Spleen (tissue), 11 donors: ENCODE results near the gene CCHCR1. TPM values are rescaled to one million over a fixed set of nuclear protein-coding genes. Genes with fewer than 3 reads are reported as not detected.
"Not testable (repeated sequence)": the region's sequence is repeated elsewhere in the genome, so short reads cannot be mapped to it uniquely, and the experiment has no call there.

Experiments used
- DNase-seq: peaks from one replicate; pipeline ENCODE4 v3.0.0-alpha.2; 2020
- H3K27ac ChIP-seq, 8 donors: fragments of 200-600 bp; sonication (generic) in 7 of 8; 1 replicate in 4 of 8; 2 replicates in 4 of 8; pipeline versions ENCODE4 v1.5.0 to v1.8.0; 2016 to 2021; ENCODE audit warnings: inconsistent platforms in 4 of 8, mild to moderate bottlenecking in 4 of 8, moderate library complexity in 1 of 8
- H3K27me3 ChIP-seq, 7 donors: fragments of 200-600 bp; sonication (generic) in 6 of 7; replicated peaks in 1 of 7; 1 replicate in 4 of 7; 2 replicates in 3 of 7; pipeline versions ENCODE4 v1.5.0 to v1.8.0; 2016 to 2021; ENCODE audit warnings: inconsistent platforms in 3 of 7, mild to moderate bottlenecking in 1 of 7
- H3K36me3 ChIP-seq, 6 donors: fragments of 200-600 bp; sonication (generic) in 5 of 6; 1 replicate in 4 of 6; 2 replicates in 2 of 6; pipeline versions ENCODE4 v1.5.0 to v1.8.0; 2016 to 2021; ENCODE audit warnings: inconsistent platforms in 2 of 6
- H3K4me1 ChIP-seq, 6 donors: fragments of 200-600 bp; sonication (generic) in 5 of 6; 1 replicate in 3 of 6; 2 replicates in 3 of 6; pipeline versions ENCODE4 v1.5.0 to v1.8.0; 2016 to 2021; ENCODE audit warnings: inconsistent platforms in 3 of 6
- H3K4me3 ChIP-seq, 8 donors: fragments of 200-600 bp; sonication (generic) in 7 of 8; 1 replicate in 4 of 8; 2 replicates in 4 of 8; pipeline versions ENCODE4 v1.5.0 to v1.8.0; 2016 to 2021; ENCODE audit warnings: inconsistent platforms in 4 of 8, mild to moderate bottlenecking in 4 of 8, moderate library complexity in 2 of 8
- H3K9me3 ChIP-seq, 8 donors: fragments of 200-600 bp; sonication (generic) in 7 of 8; 1 replicate in 4 of 8; 2 replicates in 4 of 8; pipeline versions ENCODE4 v1.5.0 to v1.8.0; 2016 to 2021; ENCODE audit warnings: inconsistent platforms in 4 of 8
- POLR2A ChIP-seq, 3 donors: fragments of 450-650 bp; IDR thresholded peaks; one replicate each; pipeline ENCODE4 v1.5.1; 2017; ENCODE audit warnings: antibody characterized with exemption in 3 of 3, mild to moderate bottlenecking in 1 of 3
- POLR2AphosphoS5 ChIP-seq, 3 donors: sonication (generic); formaldehyde crosslinking; IDR thresholded peaks; one replicate each; pipeline ENCODE4 v1.5.1; 2017; ENCODE audit warnings: antibody characterized with exemption in 3 of 3
- WGBS, 5 donors: extraction: QIAGEN DNeasy Blood & Tissue Kit in 3 of 5; methylation state at CpG; one replicate each; pipeline versions ENCODE4 v1.1.5 to v1.1.7; 2013 to 2018; 5-methylcytosine and 5-hydroxymethylcytosine counted together
- intact Hi-C: fragments of 100-400 bp; cut with DNase I; formaldehyde crosslinking; loops from one replicate; pipeline ENCODE4 v1.15.0; 2023; ENCODE audit warnings: low total_unique reads
- polyA plus RNA-seq, 3 donors: library from polyadenylated mRNA; stranded (reverse); fragments of 200-250 nt; gene quantifications; one replicate each; pipeline ENCODE4 v1.2.1, GENCODE V29; 2013
- total RNA-seq, 7 donors: library from RNA; depleted of rRNA in 3 of 7; stranded (reverse); fragments of >200 nt in 3 of 7; fragmentation: NEBNext Ultra II Directional in 4 of 7; extraction: Animal tissue kit (Norgen Biotek cat#: 25700) in 4 of 7; gene quantifications; one replicate each; pipeline versions ENCODE4 v1.1.0 to v1.2.1, GENCODE V29; 2016 to 2021
- TF ChIP-seq, protein P1 (sequence below), 11 experiments: fragments of 200-600 bp in 7 of 11; fragments of 450-650 bp in 4 of 11; sonication (generic) in 4 of 11; IDR thresholded peaks in 8 of 11; conservative IDR thresholded peaks in 3 of 11; 1 replicate in 7 of 11; 2 replicates in 4 of 11; pipeline versions ENCODE4 v1.4.0 to v1.8.0; 2016 to 2021; ENCODE audit warnings: antibody characterized with exemption in 11 of 11, inconsistent platforms in 4 of 11, mild to moderate bottlenecking in 1 of 11
- donor health status: healthy with polysubstance abuse.
- donor health status: DM: no; HTN: no; CAD: no; lungs with moderate emphysema.
- donor health status: DM: no; HTN: no; CAD: no.
- donor health status: Bipolar disorder and iron deficiency.
- donor health status: healthy.
- donor health status: DM: no; HTN: no; CAD: no.
- donor health status: DM: yes; HTN: yes; CAD: no.

CCHCR1 gene
- total and polyA plus RNA-seq, 10 donors: 7.7 to 22.5 (median 13.9) TPM

DNA sequence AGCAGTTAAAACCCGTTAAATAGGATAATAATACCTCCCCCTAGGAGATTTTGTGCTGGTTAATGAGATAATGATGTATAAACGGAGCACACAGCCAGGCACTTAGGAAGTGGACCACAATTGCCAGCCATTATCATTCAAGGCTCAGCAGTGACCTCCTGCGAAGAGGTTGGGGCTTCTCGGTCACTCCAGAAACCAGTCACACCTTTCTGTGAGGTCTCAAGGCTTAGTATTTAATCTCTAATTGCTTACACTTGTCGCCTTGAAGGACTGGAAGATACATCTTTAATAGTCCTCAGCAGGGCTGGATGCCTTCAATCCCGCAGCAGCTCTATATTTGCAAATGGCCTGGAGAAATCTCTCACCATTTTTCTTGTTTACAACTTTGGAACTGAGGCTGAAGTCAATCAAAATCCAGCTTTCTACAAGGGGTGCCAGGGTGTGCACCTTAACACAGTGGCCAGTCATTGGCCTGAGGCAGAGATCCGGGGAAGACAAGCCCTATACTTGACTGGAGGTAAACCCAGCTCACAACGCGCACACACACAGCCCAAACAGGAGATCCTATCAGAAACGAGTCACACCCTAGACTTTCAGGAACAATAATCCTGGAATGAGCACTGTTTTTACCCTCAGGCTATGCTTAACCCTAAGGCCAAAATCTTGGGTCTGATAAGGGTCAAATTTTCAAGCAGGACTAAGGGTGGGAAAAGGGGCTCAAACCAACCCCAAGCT lies 11.7 kb upstream of the CCHCR1 start:
- H3K9me3 ChIP-seq: no peaks in the 10 kb centered on the region
- 76 to 92% (median 86%) methylated on average over 10 of the region's 10 CpGs for WGBS, 5 donors
- H3K4me1 ChIP-seq: peaks cover 0 to 4% (median 0%) of the 10 kb centered on the region in 6 donors
- H3K4me3 ChIP-seq: no peak overlapping the region
- no peaks in the 10 kb centered on the region for H3K27me3 ChIP-seq
- no peak overlapping the region for H3K27ac ChIP-seq
- DNase-seq: no peak
- intact Hi-C loops: no loop called here
- no peak for TF ChIP-seq POLR2A (IDR thresholded peaks at IDR 0.05)
- no peak for TF ChIP-seq POLR2AphosphoS5 (IDR thresholded peaks at IDR 0.05)
- TF ChIP-seq, protein P1, sequence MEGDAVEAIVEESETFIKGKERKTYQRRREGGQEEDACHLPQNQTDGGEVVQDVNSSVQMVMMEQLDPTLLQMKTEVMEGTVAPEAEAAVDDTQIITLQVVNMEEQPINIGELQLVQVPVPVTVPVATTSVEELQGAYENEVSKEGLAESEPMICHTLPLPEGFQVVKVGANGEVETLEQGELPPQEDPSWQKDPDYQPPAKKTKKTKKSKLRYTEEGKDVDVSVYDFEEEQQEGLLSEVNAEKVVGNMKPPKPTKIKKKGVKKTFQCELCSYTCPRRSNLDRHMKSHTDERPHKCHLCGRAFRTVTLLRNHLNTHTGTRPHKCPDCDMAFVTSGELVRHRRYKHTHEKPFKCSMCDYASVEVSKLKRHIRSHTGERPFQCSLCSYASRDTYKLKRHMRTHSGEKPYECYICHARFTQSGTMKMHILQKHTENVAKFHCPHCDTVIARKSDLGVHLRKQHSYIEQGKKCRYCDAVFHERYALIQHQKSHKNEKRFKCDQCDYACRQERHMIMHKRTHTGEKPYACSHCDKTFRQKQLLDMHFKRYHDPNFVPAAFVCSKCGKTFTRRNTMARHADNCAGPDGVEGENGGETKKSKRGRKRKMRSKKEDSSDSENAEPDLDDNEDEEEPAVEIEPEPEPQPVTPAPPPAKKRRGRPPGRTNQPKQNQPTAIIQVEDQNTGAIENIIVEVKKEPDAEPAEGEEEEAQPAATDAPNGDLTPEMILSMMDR (IDR thresholded peaks at IDR 0.05 in 8 of 11, conservative IDR thresholded peaks at IDR 0.05 in 3 of 11): no peak
- H3K36me3 ChIP-seq: no peaks in the 10 kb centered on the region

GRCh38 chr6:31168606-31169005 lies 11.0 kb upstream of the CCHCR1 start:
- DNase-seq: no peak
- H3K9me3 ChIP-seq: no peaks in the 10 kb centered on the region
- H3K27ac ChIP-seq: no peak overlapping the region
- intact Hi-C loops: no loop called here
- TF ChIP-seq, protein P1 (IDR thresholded peaks at IDR 0.05 in 8 of 11, conservative IDR thresholded peaks at IDR 0.05 in 3 of 11): no peak
- TF ChIP-seq POLR2A (IDR thresholded peaks at IDR 0.05) (no peak), POLR2AphosphoS5 (IDR thresholded peaks at IDR 0.05) (no peak)
- H3K27me3 ChIP-seq: no peaks in the 10 kb centered on the region
- no peaks in the 10 kb centered on the region for H3K36me3 ChIP-seq
- H3K4me1 ChIP-seq: peaks cover 0 to 4% (median 0%) of the 10 kb centered on the region in 6 donors
- no peak overlapping the region for H3K4me3 ChIP-seq
- WGBS, 5 donors: 72 to 88% (median 79%) methylated on average over 3 of the region's 3 CpGs

GRCh38 chr6:31165986-31166385 lies 8.4 kb upstream of the CCHCR1 start:
- peak; percentile 0 for DNase-seq
- no peaks in the 10 kb centered on the region for H3K27me3 ChIP-seq
- H3K36me3 ChIP-seq: peaks cover 0 to 22% (median 0%) of the 10 kb centered on the region in 6 donors
- TF ChIP-seq POLR2AphosphoS5 (IDR thresholded peaks at IDR 0.05) (no peak), POLR2A (IDR thresholded peaks at IDR 0.05) (no peak)
- TF ChIP-seq, protein P1 (IDR thresholded peaks at IDR 0.05 in 8 of 11, conservative IDR thresholded peaks at IDR 0.05 in 3 of 11): no peak
- intact Hi-C loops: no loop called here
- peak overlapping the region in 1 of 8 donors; percentile 54 for H3K27ac ChIP-seq
- H3K4me1 ChIP-seq: peaks cover 0 to 4% (median 0%) of the 10 kb centered on the region in 6 donors
- no peaks in the 10 kb centered on the region for H3K9me3 ChIP-seq
- H3K4me3 ChIP-seq: no peak overlapping the region
- WGBS, 5 donors: 68 to 93% (median 81%) methylated on average over 5 of the region's 5 CpGs

DNA sequence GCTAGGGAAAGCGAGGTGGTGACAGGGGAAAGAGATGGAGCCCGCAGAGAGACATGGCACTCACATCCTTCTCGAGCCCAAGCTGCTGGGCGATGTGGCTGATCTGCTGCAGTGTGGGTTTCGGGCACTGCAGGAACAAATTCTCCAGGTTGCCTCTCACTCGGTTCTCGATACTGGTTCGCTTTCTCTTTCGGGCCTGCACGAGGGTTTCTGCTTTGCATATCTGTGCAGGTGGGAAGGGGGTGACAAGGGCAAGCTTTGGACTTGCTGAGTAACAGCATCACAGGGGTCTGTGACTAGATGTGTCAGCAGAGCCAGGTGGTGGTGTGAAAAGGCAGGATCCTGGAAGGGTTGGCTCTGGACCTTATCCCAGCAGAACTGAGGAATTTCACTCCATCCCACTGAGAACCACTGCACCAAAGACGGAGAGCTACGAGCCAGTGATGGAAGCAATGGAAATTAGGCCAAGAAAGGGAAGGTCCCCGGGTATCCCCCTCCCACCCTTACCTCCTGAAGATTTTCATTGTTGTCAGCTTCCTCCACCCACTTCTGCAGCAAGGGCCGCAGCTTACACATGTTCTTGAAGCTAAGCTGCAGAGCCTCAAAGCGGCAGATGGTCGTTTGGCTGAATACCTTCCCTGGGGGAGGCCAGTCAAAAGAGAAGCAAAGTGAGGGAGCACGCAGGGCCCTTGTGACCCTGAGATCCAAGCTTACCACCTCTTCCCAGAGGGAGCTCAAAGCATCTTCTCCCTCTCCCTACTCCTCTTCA lies 7.6 kb upstream of the CCHCR1 start:
- H3K9me3 ChIP-seq, H3K4me3 ChIP-seq, intact Hi-C loops, H3K27me3 ChIP-seq, H3K4me1 ChIP-seq, DNase-seq: not testable (repeated sequence)
- peak overlapping the region in 3 of 8 donors; percentile 24 to 57 (median 54) for H3K27ac ChIP-seq
- peak in 1 of 3 donors; percentile 64 for TF ChIP-seq POLR2AphosphoS5 (IDR thresholded peaks at IDR 0.05)
- H3K36me3 ChIP-seq: peaks cover 0 to 22% (median 0%) of the 10 kb centered on the region in 6 donors
- 71 to 86% (median 73%) methylated on average over 16 to 17 of the region's 17 CpGs for WGBS, 5 donors

- Histone ChIP-seq H3K27ac (peak overlapping the region in 3 of 8 donors; percentile 24 to 54 (median 48)), H3K4me1 (peaks cover 0 to 12% (median 5%) of the 10 kb centered on the region in 6 donors), H3K36me3 (peaks cover 0 to 22% (median 0%) of the 10 kb centered on the region in 6 donors)
- H3K27me3 ChIP-seq, H3K9me3 ChIP-seq, intact Hi-C loops, H3K4me3 ChIP-seq: not testable (repeated sequence)
- DNase-seq: peak; percentile 14
- 85 to 95% (median 93%) methylated on average over 7 of the region's 9 CpGs for WGBS, 5 donors
Observed at GRCh38 chr6:31164475-31165063, 7.0 kb upstream of the CCHCR1 start.
